Measurements from ENCODE around the gene AHNAK2. TPM values are rescaled to one million over a fixed set of nuclear protein-coding genes. Genes with fewer than 3 reads are reported as not detected.
A peak's percentile ranks its signal among the peaks of the same experiment; 100 is the strongest.

The AHNAK2 gene
- total and polyA plus RNA-seq, 3 experiments from 2014 or later, result 0.04 TPM; not detected in 2

DNA sequence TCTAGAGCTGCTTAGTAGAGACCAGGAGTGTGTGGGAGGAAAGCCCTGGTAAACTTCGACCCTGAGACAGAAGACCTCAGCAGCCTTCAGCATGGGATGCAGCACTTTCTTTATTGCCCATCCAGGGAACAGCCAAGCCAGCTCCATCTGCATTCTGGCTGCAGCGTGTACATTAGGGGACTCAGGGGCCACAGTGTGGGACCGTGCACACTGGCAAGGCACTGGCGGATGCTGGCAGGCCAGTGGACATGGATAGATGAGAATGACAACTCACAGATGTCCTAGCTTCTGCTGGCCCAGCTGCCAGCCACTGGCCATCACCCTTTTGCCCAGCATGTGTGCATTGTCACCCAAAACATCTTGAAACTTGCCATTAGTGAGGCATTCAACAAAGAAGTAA is 41.0 kb downstream of the AHNAK2 start:
- Histone ChIP-seq H3K9me3 (ENCODE audit: low read length) (no peaks in the 10 kb centered on the region), H3K36me3 (ENCODE audit: insufficient read depth, low read length) (no peaks in the 10 kb centered on the region), H3K4me1 (ENCODE audit: insufficient read depth, low read length) (no peaks in the 10 kb centered on the region), H3K27me3 (ENCODE audit: insufficient read depth, low read length, poor library complexity, severe bottlenecking) (no peaks in the 10 kb centered on the region), H3K4me3 (ENCODE audit: low read length) (no peak overlapping the region), H3K27ac (ENCODE audit: low read depth, low read length) (no peak overlapping the region)
- DNase-seq, result no peak
- H3K36me3 Mint-ChIP-seq, result no peaks in the 10 kb centered on the region
- H3K4me3 Mint-ChIP-seq, result no peak overlapping the region
- peaks cover 5 to 32% of the 10 kb centered on the region in 2 donors for H3K27me3 Mint-ChIP-seq
- POLR2A ChIA-PET, result no interaction called here
- H3K27ac Mint-ChIP-seq, result no peak overlapping the region
- CTCF ChIA-PET, result no interaction called here
- H3K9me3 Mint-ChIP-seq, result no peaks in the 10 kb centered on the region
- H3K4me1 Mint-ChIP-seq, result peaks cover 4 to 6% (median 4%) of the 10 kb centered on the region in 3 donors

DNA sequence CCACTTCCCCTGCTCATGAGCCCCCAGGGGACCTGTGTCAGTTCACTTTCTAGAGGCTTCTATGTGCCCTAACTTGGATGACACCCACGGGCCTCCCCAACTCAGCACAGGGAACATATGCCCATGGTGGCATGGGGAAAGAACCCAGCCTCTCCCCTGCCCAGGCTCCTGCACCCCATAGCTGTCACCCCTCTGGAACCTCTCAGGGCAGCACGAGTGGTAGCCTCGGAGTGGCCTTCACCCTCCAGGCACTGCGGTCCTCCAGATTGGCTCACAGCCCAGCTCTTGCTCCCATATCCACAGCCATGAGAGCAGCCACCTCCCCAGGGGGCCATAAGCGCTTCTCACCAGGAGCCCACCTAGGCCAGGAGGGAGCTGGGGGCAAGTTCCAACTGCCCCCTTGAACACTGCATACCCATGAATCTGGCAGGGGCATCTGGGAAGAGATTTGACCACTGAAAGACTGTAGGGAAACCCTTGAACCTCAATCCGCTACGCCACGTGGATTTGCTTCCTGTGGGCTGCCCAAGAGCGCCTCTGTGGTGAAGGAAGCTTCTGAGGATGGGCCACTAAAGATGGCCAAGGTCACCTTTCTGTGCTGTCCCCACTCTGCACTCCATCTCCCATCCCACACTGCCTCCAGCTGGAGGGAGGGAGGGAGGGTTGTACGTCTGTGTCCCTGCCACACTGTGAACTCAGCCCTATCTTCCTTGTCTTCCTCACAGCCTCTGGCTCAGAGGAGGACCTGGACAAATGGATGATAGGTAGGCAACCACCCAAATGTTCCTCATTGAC is 41.6 kb downstream of the AHNAK2 start:
- ChIA-PET CTCF (no interaction called here), POLR2A (no interaction called here)
- H3K9me3 Mint-ChIP-seq, result no peaks in the 10 kb centered on the region
- H3K27ac ChIP-seq (ENCODE audit: low read depth, low read length), result no peak overlapping the region
- no peak for DNase-seq
- H3K36me3 Mint-ChIP-seq, result no peaks in the 10 kb centered on the region
- no peak overlapping the region for H3K4me3 Mint-ChIP-seq
- H3K4me3 ChIP-seq (ENCODE audit: low read length), result no peak overlapping the region
- no peak overlapping the region for H3K27ac Mint-ChIP-seq
- H3K36me3 ChIP-seq (ENCODE audit: insufficient read depth, low read length), result no peaks in the 10 kb centered on the region
- H3K27me3 Mint-ChIP-seq, result peaks cover 5 to 32% of the 10 kb centered on the region in 2 donors
- H3K9me3 ChIP-seq (ENCODE audit: low read length), result no peaks in the 10 kb centered on the region
- H3K27me3 ChIP-seq (ENCODE audit: insufficient read depth, low read length, poor library complexity, severe bottlenecking), result no peaks in the 10 kb centered on the region
- peaks cover 4 to 6% (median 4%) of the 10 kb centered on the region in 3 donors for H3K4me1 Mint-ChIP-seq
- H3K4me1 ChIP-seq (ENCODE audit: insufficient read depth, low read length), result no peaks in the 10 kb centered on the region

DNA sequence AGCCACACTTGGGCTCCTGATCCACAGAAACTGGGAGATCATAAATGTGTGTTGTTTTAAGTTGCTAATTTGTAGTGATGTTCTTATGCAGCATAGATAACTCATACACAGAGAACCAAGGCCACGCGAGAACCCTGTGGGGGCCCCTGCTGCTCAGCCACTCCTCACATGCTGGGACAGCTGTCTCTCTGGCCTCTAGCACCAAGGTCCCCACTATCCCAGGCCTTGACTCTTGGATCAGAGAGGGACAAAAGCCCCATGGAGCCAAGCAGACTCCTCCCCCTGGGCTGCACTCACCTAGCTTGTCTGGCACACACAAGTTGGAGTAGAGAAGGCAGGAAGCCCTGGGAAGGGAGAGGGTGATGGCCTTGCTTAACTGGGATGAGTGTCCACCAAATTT is 42.2 kb downstream of the AHNAK2 start:
- no peaks in the 10 kb centered on the region for H3K36me3 Mint-ChIP-seq
- peaks cover 4 to 6% (median 4%) of the 10 kb centered on the region in 3 donors for H3K4me1 Mint-ChIP-seq
- no peaks in the 10 kb centered on the region for H3K36me3 ChIP-seq (ENCODE audit: insufficient read depth, low read length)
- POLR2A ChIA-PET, result no interaction called here
- no peaks in the 10 kb centered on the region for H3K4me1 ChIP-seq (ENCODE audit: insufficient read depth, low read length)
- H3K9me3 Mint-ChIP-seq, result no peaks in the 10 kb centered on the region
- no peak overlapping the region for H3K4me3 ChIP-seq (ENCODE audit: low read length)
- H3K27ac Mint-ChIP-seq, result peak overlapping the region in 1 of 8 donors; percentile 3
- no peak overlapping the region for H3K27ac ChIP-seq (ENCODE audit: low read depth, low read length)
- H3K9me3 ChIP-seq (ENCODE audit: low read length), result no peaks in the 10 kb centered on the region
- CTCF ChIA-PET, result no interaction called here
- DNase-seq, result no peak
- H3K27me3 ChIP-seq (ENCODE audit: insufficient read depth, low read length, poor library complexity, severe bottlenecking), result no peaks in the 10 kb centered on the region
- H3K27me3 Mint-ChIP-seq, result peaks cover 5 to 32% of the 10 kb centered on the region in 2 donors
- H3K4me3 Mint-ChIP-seq, result no peak overlapping the region

DNA sequence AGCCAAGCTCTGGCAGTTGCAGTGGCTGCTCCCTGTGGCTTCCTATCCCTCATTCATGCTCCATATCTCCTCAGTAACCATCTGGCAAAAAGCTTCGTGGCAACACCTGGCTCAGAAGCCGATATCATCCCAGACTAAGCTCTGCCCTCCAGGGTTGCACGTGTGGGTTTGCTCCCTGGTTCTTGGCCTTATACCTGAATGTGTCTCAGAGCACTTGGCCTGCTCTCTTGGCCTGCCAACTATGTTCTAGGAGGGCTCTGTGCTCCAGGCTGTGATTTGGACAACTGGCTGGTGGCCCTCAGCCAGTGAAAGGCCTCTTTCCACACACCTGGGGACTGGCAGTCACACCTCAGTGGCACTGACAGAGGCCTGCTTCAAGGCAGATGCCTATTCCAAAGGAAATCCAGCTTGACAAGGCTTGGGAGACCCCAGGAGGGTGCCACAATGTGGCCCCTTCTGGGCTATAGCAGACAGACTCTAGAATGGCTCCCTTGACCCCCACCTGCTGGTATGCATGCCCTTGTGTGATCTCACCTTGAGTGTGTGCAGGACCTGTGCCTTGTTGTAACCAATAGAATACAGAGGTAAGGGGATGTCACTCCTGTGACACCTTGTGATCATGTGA is 43.0 kb downstream of the AHNAK2 start:
- Mint-ChIP-seq H3K27me3 (peaks cover 5 to 28% of the 10 kb centered on the region in 2 donors), H3K4me1 (peaks cover 4 to 6% (median 4%) of the 10 kb centered on the region in 3 donors), H3K9me3 (no peaks in the 10 kb centered on the region), H3K36me3 (no peaks in the 10 kb centered on the region), H3K4me3 (peak overlapping the region in 6 of 7 donors; percentile 10 to 85 (median 76)), H3K27ac (peak overlapping the region in 1 of 8 donors; percentile 40)
- no peaks in the 10 kb centered on the region for H3K36me3 ChIP-seq (ENCODE audit: insufficient read depth, low read length)
- ChIA-PET POLR2A (no interaction called here), CTCF (interaction anchor here (1.4 kb wide), 1 partner anchor 111 kb away, joined by 4 read pairs; no protein-coding TSS in a partner anchor)
- H3K27me3 ChIP-seq (ENCODE audit: insufficient read depth, low read length, poor library complexity, severe bottlenecking), result no peaks in the 10 kb centered on the region
- no peak overlapping the region for H3K27ac ChIP-seq (ENCODE audit: low read depth, low read length)
- DNase-seq, result no peak
- H3K4me3 ChIP-seq (ENCODE audit: low read length), result no peak overlapping the region
- H3K4me1 ChIP-seq (ENCODE audit: insufficient read depth, low read length), result no peaks in the 10 kb centered on the region
- no peaks in the 10 kb centered on the region for H3K9me3 ChIP-seq (ENCODE audit: low read length)

DNA sequence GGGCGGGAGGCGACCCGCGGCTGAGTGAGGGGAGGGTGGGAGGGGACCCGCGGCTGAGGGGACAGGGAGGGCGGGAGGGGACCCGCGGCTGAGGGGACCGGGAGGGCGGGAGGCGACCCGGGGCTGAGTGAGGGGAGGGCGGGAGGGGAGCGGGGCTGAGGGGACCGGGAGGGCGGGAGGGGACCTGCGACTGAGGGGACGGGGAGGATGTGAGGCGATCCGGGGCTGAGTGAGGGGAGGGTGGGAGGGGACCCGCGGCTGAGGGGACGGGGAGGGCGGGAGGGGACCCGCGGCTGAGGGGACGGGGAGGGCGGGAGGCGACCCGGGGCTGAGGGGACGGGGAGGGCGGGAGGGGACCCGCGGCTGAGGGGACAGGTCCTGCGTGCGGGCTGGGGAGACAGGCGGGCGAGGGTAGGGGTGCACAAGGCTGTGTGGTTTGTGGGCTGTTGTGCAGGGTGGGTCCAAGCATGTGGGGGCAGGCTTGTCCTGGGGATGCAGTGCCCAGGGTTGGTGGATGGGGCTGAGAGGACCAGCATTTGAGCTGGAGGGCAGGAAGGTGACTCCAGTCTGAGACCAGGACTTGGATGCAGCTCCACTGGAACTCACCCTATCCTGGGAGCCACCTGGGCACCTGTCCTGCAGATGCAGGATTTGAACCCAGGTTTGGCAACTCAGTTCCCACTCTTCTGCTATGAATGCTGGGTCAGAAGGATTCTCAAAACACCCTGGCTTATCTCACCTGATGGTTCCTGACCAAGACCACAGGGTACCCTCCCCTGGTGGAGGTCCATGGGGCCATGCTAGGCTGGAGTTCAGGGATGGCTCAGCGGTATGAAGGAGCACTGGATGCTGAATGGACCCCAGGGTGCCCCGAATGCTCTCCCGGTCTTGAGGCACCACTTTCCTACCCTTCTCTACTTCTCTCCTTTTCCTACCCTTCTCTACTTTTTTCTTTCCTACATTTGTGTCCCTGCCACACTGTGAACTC is 44.1 kb downstream of the AHNAK2 start:
- H3K36me3 Mint-ChIP-seq, result no peaks in the 10 kb centered on the region
- H3K27ac Mint-ChIP-seq, result peak overlapping the region in 5 of 8 donors; percentile 9 to 77 (median 37)
- ChIA-PET POLR2A (interaction anchor here (0.8 kb wide), 1 partner anchor 367 kb away, joined by 3 read pairs; the partner anchor contains the start of gene BRF1), CTCF (interaction anchor here (1.0 to 1.4 kb wide), 3 partner anchors 38 to 112 kb away, joined by 3 to 4 read pairs (median 3); no protein-coding TSS in a partner anchor)
- DNase-seq, result no peak
- Histone ChIP-seq H3K27me3 (ENCODE audit: insufficient read depth, low read length, poor library complexity, severe bottlenecking) (no peaks in the 10 kb centered on the region), H3K27ac (ENCODE audit: low read depth, low read length) (no peak overlapping the region), H3K9me3 (ENCODE audit: low read length) (no peaks in the 10 kb centered on the region), H3K36me3 (ENCODE audit: insufficient read depth, low read length) (no peaks in the 10 kb centered on the region), H3K4me3 (ENCODE audit: low read length) (no peak overlapping the region), H3K4me1 (ENCODE audit: insufficient read depth, low read length) (no peaks in the 10 kb centered on the region)
- H3K4me1 Mint-ChIP-seq, result peaks cover 4 to 6% (median 4%) of the 10 kb centered on the region in 3 donors
- H3K4me3 Mint-ChIP-seq, result peak overlapping the region; percentile 9 to 85 (median 78)
- H3K9me3 Mint-ChIP-seq, result no peaks in the 10 kb centered on the region
- H3K27me3 Mint-ChIP-seq, result peaks cover 5 to 31% of the 10 kb centered on the region in 2 donors

DNA sequence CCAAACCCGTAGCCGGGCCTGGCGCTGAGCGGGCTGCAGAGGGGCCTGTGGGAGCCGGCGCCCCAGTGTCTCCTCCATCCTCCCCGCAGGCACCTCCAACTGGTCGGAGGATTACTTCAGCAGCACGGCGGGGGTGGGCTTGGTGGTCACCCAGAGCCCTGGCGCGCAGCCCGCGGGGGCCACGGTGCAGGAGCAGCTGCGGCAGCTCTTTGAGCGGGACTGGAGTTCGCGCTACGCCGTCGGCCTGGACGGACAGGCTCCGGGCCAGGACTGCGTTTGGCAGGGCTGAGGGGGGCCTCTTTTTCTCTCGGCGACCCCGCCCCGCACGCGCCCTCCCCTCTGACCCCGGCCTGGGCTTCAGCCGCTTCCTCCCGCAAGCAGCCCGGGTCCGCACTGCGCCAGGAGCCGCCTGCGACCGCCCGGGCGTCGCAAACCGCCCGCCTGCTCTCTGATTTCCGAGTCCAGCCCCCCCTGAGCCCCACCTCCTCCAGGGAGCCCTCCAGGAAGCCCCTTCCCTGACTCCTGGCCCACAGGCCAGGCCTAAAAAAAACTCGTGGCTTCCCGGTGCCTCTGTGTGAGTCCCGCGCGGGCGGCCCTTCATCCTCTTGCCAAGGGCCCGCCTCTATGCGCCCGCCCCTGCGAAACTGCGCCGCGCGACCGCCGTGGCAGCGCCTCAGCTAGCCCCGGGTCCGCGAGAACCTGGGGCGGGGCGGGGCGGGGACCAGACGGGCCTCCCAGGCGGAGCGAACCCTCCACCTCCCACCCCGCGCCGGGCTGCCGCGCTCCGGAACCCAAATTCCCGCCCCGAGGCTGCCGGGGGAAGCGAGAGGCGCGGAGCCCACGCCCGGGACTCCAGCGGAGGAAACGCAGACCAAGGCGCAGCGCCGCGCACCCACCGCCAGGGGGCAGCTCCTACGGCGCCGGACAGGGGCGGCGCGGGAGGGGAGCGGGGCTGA is 45.2 kb downstream of the AHNAK2 start:
- peak overlapping the region in 6 of 7 donors; percentile 45 to 83 (median 64) for H3K4me3 Mint-ChIP-seq
- POLR2A ChIA-PET, result interaction anchor here (0.8 kb wide), 1 partner anchor 368 kb away, joined by 3 read pairs; the partner anchor contains the start of gene BRF1

More for the DNA sequence above, 45.2 kb downstream of the AHNAK2 start:
- H3K27ac Mint-ChIP-seq, result no peak overlapping the region
- no peaks in the 10 kb centered on the region for H3K9me3 Mint-ChIP-seq
- CTCF ChIA-PET, result interaction anchor here (1.0 kb wide), 2 partner anchors 37 to 112 kb away, joined by 3 read pairs; no protein-coding TSS in a partner anchor
- H3K4me1 Mint-ChIP-seq, result peaks cover 4 to 6% (median 4%) of the 10 kb centered on the region in 3 donors
- Histone ChIP-seq H3K27me3 (ENCODE audit: insufficient read depth, low read length, poor library complexity, severe bottlenecking) (no peaks in the 10 kb centered on the region), H3K9me3 (ENCODE audit: low read length) (no peaks in the 10 kb centered on the region), H3K36me3 (ENCODE audit: insufficient read depth, low read length) (no peaks in the 10 kb centered on the region), H3K27ac (ENCODE audit: low read depth, low read length) (no peak overlapping the region), H3K4me1 (ENCODE audit: insufficient read depth, low read length) (no peaks in the 10 kb centered on the region), H3K4me3 (ENCODE audit: low read length) (no peak overlapping the region)
- H3K36me3 Mint-ChIP-seq, result no peaks in the 10 kb centered on the region
- DNase-seq, result peak; percentile 71 to 79 (median 75)
- H3K27me3 Mint-ChIP-seq, result peaks cover 4 to 22% of the 10 kb centered on the region in 2 donors
